Sigmoid colon (tissue), 7 donors: ENCODE results near the gene TIGD6. TPM values are rescaled to one million over a fixed set of nuclear protein-coding genes. Genes with fewer than 3 reads are reported as not detected.

ENCODE experiments used
- DNase-seq: peaks from one replicate; pipeline ENCODE4 v3.0.0-alpha.2; 2019
- H3K27ac ChIP-seq, 4 donors: fragments of 200-600 bp; sonication (generic); one replicate each; pipeline ENCODE4 v1.5.1; 2016 to 2019; ENCODE audit warnings: mild to moderate bottlenecking in 1 of 4
- H3K27me3 ChIP-seq, 3 donors: fragments of 200-600 bp; sonication (generic); one replicate each; pipeline ENCODE4 v1.5.1; 2019; ENCODE audit warnings: mild to moderate bottlenecking in 1 of 3
- H3K36me3 ChIP-seq, 4 donors: fragments of 200-600 bp; sonication (generic); one replicate each; pipeline ENCODE4 v1.5.1; 2016 to 2019
- H3K4me1 ChIP-seq, 4 donors: fragments of 200-600 bp; sonication (generic); one replicate each; pipeline ENCODE4 v1.5.1; 2017 to 2019
- H3K4me3 ChIP-seq, 4 donors: fragments of 200-600 bp; sonication (generic); one replicate each; pipeline ENCODE4 v1.5.1; 2017 to 2019; ENCODE audit warnings: mild to moderate bottlenecking in 2 of 4, moderate library complexity in 1 of 4
- H3K9me3 ChIP-seq, 4 donors: fragments of 200-600 bp in 3 of 4; sonication (generic) in 3 of 4; one replicate each; pipeline versions ENCODE4 v1.5.1 to v1.6.1; 2013 to 2019
- EP300 ChIP-seq, 4 donors: sonication (generic); formaldehyde crosslinking; IDR thresholded peaks; one replicate each; pipeline ENCODE4 v1.6.1; 2017; ENCODE audit warnings: antibody characterized with exemption in 4 of 4
- POLR2A ChIP-seq, 2 donors: fragments of 450-650 bp; IDR thresholded peaks; one replicate each; pipeline ENCODE4 v1.6.1; 2016; ENCODE audit warnings: antibody characterized with exemption in 2 of 2, mild to moderate bottlenecking in 2 of 2, moderate library complexity in 2 of 2
- POLR2AphosphoS5 ChIP-seq, 4 donors: sonication (generic); formaldehyde crosslinking; IDR thresholded peaks; one replicate each; pipeline ENCODE4 v1.6.1; 2017; ENCODE audit warnings: antibody characterized with exemption in 4 of 4
- WGBS, 2 donors: extraction: QIAGEN DNeasy Blood & Tissue Kit; methylation state at CpG; one replicate each; pipeline ENCODE4 v1.1.7; 2013; 5-methylcytosine and 5-hydroxymethylcytosine counted together
- intact Hi-C: fragments of 100-400 bp; cut with DNase I; formaldehyde crosslinking; loops from one replicate; pipeline ENCODE4 v1.15.1; 2023
- polyA plus RNA-seq, 3 donors: library from polyadenylated mRNA; stranded (reverse); fragments of 200-250 nt; gene quantifications; one replicate each; pipeline ENCODE4 v1.2.3, GENCODE V29; 2013
- total RNA-seq, 4 donors: library from RNA; depleted of rRNA; stranded (reverse); fragments of >200 nt; gene quantifications; one replicate each; pipeline ENCODE4 v1.1.0, GENCODE V29; 2016
- TF ChIP-seq, protein P1 (sequence below), 4 experiments: fragments of 450-650 bp in 3 of 4; fragments of 200-600 bp in 1 of 4; IDR thresholded peaks; one replicate each; pipeline ENCODE4 v1.5.1; 2016 to 2019; ENCODE audit warnings: antibody characterized with exemption in 4 of 4, mild to moderate bottlenecking in 3 of 4, moderate library complexity in 2 of 4
- donor health status: healthy with polysubstance abuse.
- donor health status: Bipolar disorder and iron deficiency.
- donor health status: healthy.

The TIGD6 gene
- total and polyA plus RNA-seq, 7 donors = 0.60 to 11.4 (median 2.4) TPM

DNA sequence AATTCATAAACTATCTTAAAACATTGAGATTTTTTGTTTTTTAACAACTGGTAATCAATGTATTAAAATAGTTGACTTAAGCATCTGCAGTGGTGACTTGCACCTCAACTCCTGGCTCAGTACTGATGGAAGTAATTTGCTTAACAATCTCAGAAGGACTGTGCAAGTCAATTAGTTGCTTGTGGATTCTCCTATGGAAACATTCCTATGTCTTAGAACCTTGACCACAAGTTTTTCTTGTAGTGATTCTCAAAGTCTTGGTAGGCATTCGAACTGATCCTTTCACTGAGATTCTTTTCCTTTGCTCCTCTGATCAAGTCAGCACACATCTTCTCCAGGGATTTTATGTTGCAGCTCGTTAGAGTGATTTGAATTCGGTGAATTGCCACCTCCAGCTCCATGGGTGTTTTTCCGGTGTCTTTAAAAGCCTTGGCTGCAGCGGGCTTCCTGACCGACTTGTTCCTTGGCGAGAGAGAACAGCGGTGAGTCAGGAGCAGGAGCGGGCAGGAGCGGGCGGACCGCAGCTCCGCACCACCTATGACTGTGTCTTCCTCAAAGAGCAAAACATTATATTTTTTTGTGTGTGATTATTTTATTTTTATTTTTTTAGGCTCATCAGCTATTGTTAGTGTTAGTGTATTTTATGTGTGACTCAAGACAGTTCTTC lies 21.2 kb upstream of the TIGD6 start:
- peaks cover 0 to 15% (median 13%) of the 10 kb centered on the region in 4 donors for H3K4me1 ChIP-seq
- H3K4me3 ChIP-seq = no peak overlapping the region
- DNase-seq = no peak
- no peaks in the 10 kb centered on the region for H3K9me3 ChIP-seq
- no peak for TF ChIP-seq POLR2AphosphoS5 (IDR thresholded peaks at IDR 0.05)
- TF ChIP-seq, protein P1, sequence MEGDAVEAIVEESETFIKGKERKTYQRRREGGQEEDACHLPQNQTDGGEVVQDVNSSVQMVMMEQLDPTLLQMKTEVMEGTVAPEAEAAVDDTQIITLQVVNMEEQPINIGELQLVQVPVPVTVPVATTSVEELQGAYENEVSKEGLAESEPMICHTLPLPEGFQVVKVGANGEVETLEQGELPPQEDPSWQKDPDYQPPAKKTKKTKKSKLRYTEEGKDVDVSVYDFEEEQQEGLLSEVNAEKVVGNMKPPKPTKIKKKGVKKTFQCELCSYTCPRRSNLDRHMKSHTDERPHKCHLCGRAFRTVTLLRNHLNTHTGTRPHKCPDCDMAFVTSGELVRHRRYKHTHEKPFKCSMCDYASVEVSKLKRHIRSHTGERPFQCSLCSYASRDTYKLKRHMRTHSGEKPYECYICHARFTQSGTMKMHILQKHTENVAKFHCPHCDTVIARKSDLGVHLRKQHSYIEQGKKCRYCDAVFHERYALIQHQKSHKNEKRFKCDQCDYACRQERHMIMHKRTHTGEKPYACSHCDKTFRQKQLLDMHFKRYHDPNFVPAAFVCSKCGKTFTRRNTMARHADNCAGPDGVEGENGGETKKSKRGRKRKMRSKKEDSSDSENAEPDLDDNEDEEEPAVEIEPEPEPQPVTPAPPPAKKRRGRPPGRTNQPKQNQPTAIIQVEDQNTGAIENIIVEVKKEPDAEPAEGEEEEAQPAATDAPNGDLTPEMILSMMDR (IDR thresholded peaks at IDR 0.05) = no peak
- no peak for TF ChIP-seq POLR2A (IDR thresholded peaks at IDR 0.05)
- no peak for TF ChIP-seq EP300 (IDR thresholded peaks at IDR 0.05)
- peak overlapping the region; percentile 14 to 65 (median 48) for H3K27ac ChIP-seq
- intact Hi-C loops = no loop called here
- H3K36me3 ChIP-seq = peaks cover 11 to 93% (median 37%) of the 10 kb centered on the region in 4 donors
- 94 to 96% methylated on average over 13 of the region's 13 CpGs for WGBS, 2 donors
- H3K27me3 ChIP-seq = no peaks in the 10 kb centered on the region

DNA sequence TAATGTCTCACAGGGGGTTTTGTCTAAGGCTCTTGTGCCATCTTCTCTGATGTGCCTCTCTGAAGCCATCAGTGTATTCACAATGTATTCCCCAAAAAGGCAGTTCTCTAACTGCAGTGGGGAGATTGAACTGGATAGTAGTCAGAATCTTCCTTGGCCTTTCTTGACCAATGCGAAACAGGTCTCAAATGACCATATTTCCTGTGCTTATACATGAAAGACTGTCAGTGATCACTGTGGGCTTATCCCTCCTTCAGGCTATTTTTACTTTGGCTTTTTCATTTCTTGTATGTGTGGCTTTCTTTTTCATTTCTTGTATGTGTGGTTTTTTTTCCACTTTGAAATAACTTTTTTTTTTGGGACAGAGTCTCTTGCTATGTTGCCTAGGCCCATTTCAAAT lies 19.8 kb upstream of the TIGD6 start:
- H3K27me3 ChIP-seq = no peaks in the 10 kb centered on the region
- H3K9me3 ChIP-seq = peaks cover 0 to 5% (median 0%) of the 10 kb centered on the region in 4 donors
- 93 to 97% methylated on average over 1 of the region's 1 CpG for WGBS, 2 donors
- DNase-seq = no peak
- no peak overlapping the region for H3K4me3 ChIP-seq
- peaks cover 15 to 93% (median 37%) of the 10 kb centered on the region in 4 donors for H3K36me3 ChIP-seq
- H3K4me1 ChIP-seq = peaks cover 0 to 15% (median 13%) of the 10 kb centered on the region in 4 donors
- peak overlapping the region in 1 of 4 donors; percentile 9 for H3K27ac ChIP-seq
- intact Hi-C loops = no loop called here
- no peak for TF ChIP-seq POLR2AphosphoS5 (IDR thresholded peaks at IDR 0.05)
- no peak for TF ChIP-seq EP300 (IDR thresholded peaks at IDR 0.05)
- TF ChIP-seq POLR2A (IDR thresholded peaks at IDR 0.05) = no peak

DNA sequence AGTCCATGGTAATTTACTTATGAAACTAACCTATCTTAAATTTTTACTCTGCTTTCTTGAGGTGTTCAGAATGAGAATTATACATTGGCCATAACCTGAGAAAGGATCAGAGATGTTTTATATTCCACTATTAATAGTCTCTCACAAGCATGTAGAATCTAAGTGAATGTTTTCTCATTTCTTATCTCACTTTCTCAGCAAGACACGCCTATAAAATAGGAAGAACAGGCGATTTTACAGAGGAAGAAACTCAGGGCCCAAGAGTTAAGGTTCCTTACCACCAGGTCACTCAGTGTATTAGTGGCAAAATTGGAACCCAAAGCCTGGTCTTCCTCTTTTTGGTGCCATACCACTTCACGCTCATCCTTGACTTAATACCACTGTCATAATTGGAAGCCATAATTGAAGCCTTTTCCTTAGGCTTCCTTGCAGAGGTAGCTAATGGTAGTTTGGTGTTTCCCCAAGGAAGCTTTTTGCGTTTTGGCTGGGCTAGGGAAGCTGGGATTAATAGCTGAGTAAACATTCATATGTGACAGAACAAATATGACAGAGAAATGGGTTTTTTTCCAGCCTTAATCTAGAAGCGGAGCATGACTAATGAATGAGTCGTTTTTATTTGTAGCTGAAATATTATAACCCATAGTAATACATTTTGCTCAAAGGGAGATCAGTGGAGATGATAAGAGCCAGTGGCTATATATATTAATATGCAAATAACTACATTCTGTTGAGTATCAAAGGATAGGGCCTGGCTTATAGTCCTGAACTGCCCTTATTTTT lies 17.0 kb upstream of the TIGD6 start:
- intact Hi-C loops = no loop called here
- DNase-seq = no peak
- Histone ChIP-seq H3K27me3 (no peaks in the 10 kb centered on the region), H3K36me3 (peaks cover 39 to 93% (median 53%) of the 10 kb centered on the region in 4 donors), H3K9me3 (peaks cover 0 to 5% (median 0%) of the 10 kb centered on the region in 4 donors), H3K4me1 (peaks cover 0 to 11% (median 9%) of the 10 kb centered on the region in 4 donors), H3K4me3 (no peak overlapping the region), H3K27ac (no peak overlapping the region)
- WGBS, 2 donors = 70 to 79% methylated on average over 6 of the region's 6 CpGs
- TF ChIP-seq, protein P1 (IDR thresholded peaks at IDR 0.05) = no peak
- TF ChIP-seq EP300 (IDR thresholded peaks at IDR 0.05) = no peak
- TF ChIP-seq POLR2AphosphoS5 (IDR thresholded peaks at IDR 0.05) = no peak
- TF ChIP-seq POLR2A (IDR thresholded peaks at IDR 0.05) = no peak

DNA sequence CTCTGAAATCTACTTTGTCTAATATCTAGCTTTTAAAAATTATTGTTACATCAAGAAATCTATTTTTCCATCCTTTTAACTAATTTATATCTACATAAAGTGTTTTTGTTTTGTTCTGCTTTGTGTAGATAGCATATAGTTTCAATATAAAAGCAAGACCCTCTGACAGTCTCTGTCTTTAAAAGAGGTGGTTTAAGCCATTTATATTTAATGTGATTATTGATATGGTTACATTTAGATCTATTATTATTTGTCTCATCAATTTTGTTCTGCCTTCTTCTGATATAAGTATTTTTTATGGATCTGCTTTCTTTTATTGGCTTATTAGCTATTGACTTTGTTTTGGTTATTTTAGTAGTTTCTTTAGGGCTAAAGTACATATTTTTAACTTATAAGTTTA lies 16.1 kb upstream of the TIGD6 start:
- intact Hi-C loops = no loop called here
- Histone ChIP-seq H3K9me3 (peaks cover 0 to 5% (median 0%) of the 10 kb centered on the region in 4 donors), H3K27me3 (no peaks in the 10 kb centered on the region), H3K4me3 (no peak overlapping the region), H3K4me1 (peaks cover 0 to 2% (median under 1%) of the 10 kb centered on the region in 4 donors), H3K27ac (no peak overlapping the region), H3K36me3 (peaks cover 39 to 94% (median 58%) of the 10 kb centered on the region in 4 donors)
- DNase-seq = no peak
- TF ChIP-seq EP300 (IDR thresholded peaks at IDR 0.05) (no peak), POLR2A (IDR thresholded peaks at IDR 0.05) (no peak), POLR2AphosphoS5 (IDR thresholded peaks at IDR 0.05) (no peak)
- TF ChIP-seq, protein P1 (IDR thresholded peaks at IDR 0.05) = no peak

DNA sequence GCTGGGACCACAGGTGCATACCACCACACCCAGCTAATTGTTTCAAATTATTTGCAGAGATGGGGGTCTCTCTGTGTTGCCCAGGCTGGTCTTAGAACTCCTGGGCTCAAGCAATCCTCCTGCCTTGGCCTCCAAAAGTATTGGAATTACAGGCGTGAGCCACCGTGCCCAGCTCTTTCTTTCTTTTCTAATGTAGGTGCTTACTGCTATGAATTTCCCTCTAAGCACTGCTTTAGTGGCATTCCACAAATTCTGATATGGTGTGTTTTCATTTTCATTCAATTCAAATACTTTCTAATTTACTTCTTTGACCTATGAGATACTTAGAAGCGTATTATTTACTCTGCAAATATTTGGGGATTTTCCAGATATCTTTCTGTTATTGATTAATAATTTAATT lies 15.0 kb upstream of the TIGD6 start:
- 98 to 99% methylated on average over 3 of the region's 3 CpGs for WGBS, 2 donors

More for the DNA sequence above, 15.0 kb upstream of the TIGD6 start:
- Histone ChIP-seq H3K36me3 (peaks cover 35 to 92% (median 64%) of the 10 kb centered on the region in 4 donors), H3K4me1 (no peaks in the 10 kb centered on the region), H3K4me3 (no peak overlapping the region), H3K9me3 (peaks cover 0 to 5% (median 0%) of the 10 kb centered on the region in 4 donors), H3K27me3 (no peaks in the 10 kb centered on the region), H3K27ac (no peak overlapping the region)
- TF ChIP-seq EP300 (IDR thresholded peaks at IDR 0.05) (no peak), POLR2A (IDR thresholded peaks at IDR 0.05) (no peak), POLR2AphosphoS5 (IDR thresholded peaks at IDR 0.05) (no peak)
- TF ChIP-seq, protein P1 (IDR thresholded peaks at IDR 0.05) = no peak
- intact Hi-C loops = no loop called here
- DNase-seq = no peak
